B cell (primary cell): ENCODE measurements around the gene FAXDC2. TPM values are rescaled to one million over a fixed set of nuclear protein-coding genes. Genes with fewer than 3 reads are reported as not detected.

Source experiments
- ATAC-seq: fragments of 200-7000 bp; cut with Tn5 transposase; one replicate; pipeline ENCODE4 v1.10.0; 2021; ENCODE audit warnings: low read depth, mild to moderate bottlenecking, moderate number of reproducible peaks, moderate library complexity
- CTCF ChIA-PET: fragments of 350-600 bp; sonication (Branson Sonifier 250); formaldehyde crosslinking; loops from one replicate; lab custom pipeline; 2021; ENCODE audit warnings: antibody characterized with exemption, inconsistent platforms; lab: Charles Lee
- POLR2A ChIA-PET: fragments of 350-600 bp; sonication (Branson Sonifier 250); formaldehyde crosslinking; loops from one replicate; lab custom pipeline; 2021; ENCODE audit warnings: antibody characterized with exemption; lab: Charles Lee
- DNase-seq: peaks from one replicate; pipeline ENCODE4 v3.0.0; 2013
- H2AFZ ChIP-seq: 2 replicates; pipeline ENCODE4 v1.6.1; 2012; ENCODE audit warnings: mild to moderate bottlenecking, low read depth, low read length; ENCODE audit not compliant: insufficient read depth, poor library complexity, severe bottlenecking
- H3K27ac ChIP-seq, 2 donors: 1 replicate in 1 of 2; 2 replicates in 1 of 2; pipeline ENCODE4 v1.5.1; 2012 to 2013; ENCODE audit warnings: low read length in 2 of 2, mild to moderate bottlenecking in 2 of 2, moderate library complexity in 1 of 2
- H3K27me3 ChIP-seq, 4 experiments: fragments of 200-600 bp in 1 of 4; sonication (generic) in 1 of 4; replicated peaks in 1 of 4; 1 replicate in 2 of 4; 2 replicates in 2 of 4; pipeline versions ENCODE4 v1.6.1 to v1.7.0; 2013 to 2016; ENCODE audit warnings: low read length in 3 of 4, mild to moderate bottlenecking in 2 of 4, mixed read lengths in 1 of 4, moderate library complexity in 1 of 4; ENCODE audit not compliant: insufficient read depth in 4 of 4, control insufficient read depth in 3 of 4; ENCODE audit errors: control extremely low read depth in 1 of 4
- H3K36me3 ChIP-seq, 2 experiments: replicated peaks in 1 of 2; 1 replicate in 1 of 2; 2 replicates in 1 of 2; pipeline versions ENCODE4 v1.6.1 to v1.7.1; 2013; ENCODE audit warnings: low read length in 1 of 2; ENCODE audit not compliant: insufficient read depth in 2 of 2, control insufficient read depth in 1 of 2; ENCODE audit errors: control extremely low read depth in 1 of 2, extremely low read depth in 1 of 2
- H3K4me1 ChIP-seq, 2 donors: fragments of 200-600 bp in 1 of 2; sonication (generic) in 1 of 2; 1 replicate in 1 of 2; 2 replicates in 1 of 2; pipeline versions ENCODE4 v1.5.1 to v1.6.1; 2013 to 2017; ENCODE audit warnings: low read length in 2 of 2; ENCODE audit not compliant: control insufficient read depth in 2 of 2, insufficient read depth in 2 of 2
- H3K4me2 ChIP-seq: replicated peaks from 2 replicates; pipeline ENCODE3; 2012; ENCODE audit warnings: mild to moderate bottlenecking, low read depth, low read length; ENCODE audit not compliant: poor library complexity, severe bottlenecking
- H3K4me3 ChIP-seq, 5 experiments: fragments of 200-600 bp in 1 of 5; sonication (generic) in 1 of 5; 1 replicate in 3 of 5; 2 replicates in 2 of 5; pipeline versions ENCODE4 v1.5.1 to v1.7.0; 2011 to 2016; ENCODE audit warnings: low read length in 4 of 5, mild to moderate bottlenecking in 4 of 5, low read depth in 2 of 5, control low read depth in 1 of 5, moderate library complexity in 1 of 5; ENCODE audit not compliant: insufficient read depth in 1 of 5; ENCODE audit errors: control extremely low read depth in 1 of 5, extremely low read depth in 1 of 5
- H3K79me2 ChIP-seq: fragments of 200-600 bp; sonication (generic); one replicate; pipeline ENCODE4 v1.6.0; 2016; ENCODE audit warnings: low read length; ENCODE audit not compliant: control insufficient read depth, insufficient read depth
- H3K9ac ChIP-seq: fragments of 200-600 bp; sonication (generic); 2 replicates; pipeline ENCODE4 v1.6.1; 2017; ENCODE audit warnings: mild to moderate bottlenecking, low read length, moderate library complexity
- H3K9me3 ChIP-seq, 3 donors: one replicate each; pipeline versions ENCODE4 v1.6.1 to v1.7.1; 2013; ENCODE audit warnings: low read length in 2 of 3; ENCODE audit not compliant: control insufficient read depth in 2 of 3, insufficient read depth in 1 of 3; ENCODE audit errors: control extremely low read depth in 1 of 3
- H4K20me1 ChIP-seq: 2 replicates; pipeline ENCODE4 v1.6.0; 2012; ENCODE audit warnings: mild to moderate bottlenecking, low read length; ENCODE audit not compliant: insufficient read depth, control insufficient read depth, poor library complexity, severe bottlenecking
- H3K27ac Mint-ChIP-seq: one replicate; pipeline ENCODE4 v1.8.0; 2021; ENCODE audit warnings: mixed read lengths
- H3K27me3 Mint-ChIP-seq: one replicate; pipeline ENCODE4 v1.8.0; 2021; ENCODE audit warnings: mixed read lengths
- H3K4me1 Mint-ChIP-seq: one replicate; pipeline ENCODE4 v1.8.0; 2021; ENCODE audit warnings: mixed read lengths
- H3K4me3 Mint-ChIP-seq: one replicate; pipeline ENCODE4 v1.8.0; 2021; ENCODE audit warnings: mixed read lengths
- H3K9me3 Mint-ChIP-seq: one replicate; pipeline ENCODE4 v1.8.0; 2022; ENCODE audit warnings: mixed read lengths; ENCODE audit not compliant: insufficient read depth
- CTCF ChIP-seq: fragments of 200-600 bp; IDR thresholded peaks from one replicate; pipeline ENCODE4 v1.8.0; 2022; ENCODE audit warnings: antibody characterized with exemption, mild to moderate bottlenecking
- EZH2 ChIP-seq: IDR thresholded peaks from 2 replicates; pipeline ENCODE4 v1.6.1; 2012; ENCODE audit warnings: borderline replicate concordance, low read depth, mild to moderate bottlenecking, moderate library complexity, low read length; ENCODE audit not compliant: insufficient read depth, poor library complexity, severe bottlenecking
- WGBS: methylation state at CpG from one replicate; pipeline ENCODE4 v1.1.5; 2013; ENCODE audit warnings: missing lambda C conversion rate; ENCODE audit not compliant: insufficient coverage; 5-methylcytosine and 5-hydroxymethylcytosine counted together
- intact Hi-C: fragments of 100-400 bp; cut with micrococcal nuclease; formaldehyde crosslinking; loops from one replicate; pipeline ENCODE4 v1.10.0; 2022
- polyA plus RNA-seq: library from polyadenylated mRNA; depleted of rRNA; stranded (reverse); fragments of >200 nt; gene quantifications from 2 replicates; pipeline ENCODE4 v1.2.3, GENCODE V29; 2012
- total RNA-seq, 2 donors: library from RNA; stranded (reverse); fragments of 120-200 nt in 1 of 2; gene quantifications; 1 replicate in 1 of 2; 2 replicates in 1 of 2; pipeline versions ENCODE4 v1.2.3 to v1.2.4, GENCODE V29; 2013 to 2022

The FAXDC2 gene
- total and polyA plus RNA-seq, 2 donors (not counting 1 experiment from before 2014, with no cell fraction given), result 0.07 TPM; not detected in 1

GRCh38 chr5:154816891-154817492, 33.4 kb downstream of the FAXDC2 start:
- Histone ChIP-seq H3K36me3 (peaks cover 4 to 43% of the 10 kb centered on the region in 2 experiments), H3K79me2 (no peaks in the 10 kb centered on the region), H3K9me3 (no peaks in the 10 kb centered on the region), H3K27ac (no peak overlapping the region), H3K9ac (no peak overlapping the region), H2AFZ (no peak overlapping the region), H3K4me2 (no peak overlapping the region), H4K20me1 (peaks cover 12% of the 10 kb centered on the region), H3K27me3 (no peaks in the 10 kb centered on the region), H3K4me3 (no peak overlapping the region), H3K4me1 (peaks cover 18 to 23% of the 10 kb centered on the region in 2 donors)
- ChIA-PET CTCF (interaction anchor here (0.6 kb wide), 1 partner anchor 134 kb away, joined by 4 read pairs; no protein-coding TSS in a partner anchor), POLR2A (no interaction called here)
- TF ChIP-seq CTCF (no peak), EZH2 (no peak)
- WGBS, result no CpG with 5 or more reads among the region's 5 CpGs
- H3K4me3 Mint-ChIP-seq, result no peak overlapping the region
- intact Hi-C loops, result no loop called here
- H3K9me3 Mint-ChIP-seq, result no peaks in the 10 kb centered on the region
- no peak for ATAC-seq
- peaks cover 17% of the 10 kb centered on the region for H3K4me1 Mint-ChIP-seq
- DNase-seq, result no peak
- no peak overlapping the region for H3K27ac Mint-ChIP-seq
- H3K27me3 Mint-ChIP-seq, result no peaks in the 10 kb centered on the region

GRCh38 chr5:154815684-154816247, 34.6 kb downstream of the FAXDC2 start:
- peaks cover 20% of the 10 kb centered on the region for H3K4me1 Mint-ChIP-seq
- Histone ChIP-seq H3K36me3 (peaks cover 5 to 55% of the 10 kb centered on the region in 2 experiments), H3K4me2 (no peak overlapping the region), H3K9ac (no peak overlapping the region), H4K20me1 (peaks cover 19% of the 10 kb centered on the region), H3K4me3 (no peak overlapping the region), H3K4me1 (peaks cover 21 to 25% of the 10 kb centered on the region in 2 donors), H3K27me3 (no peaks in the 10 kb centered on the region), H2AFZ (no peak overlapping the region), H3K79me2 (no peaks in the 10 kb centered on the region), H3K27ac (no peak overlapping the region), H3K9me3 (no peaks in the 10 kb centered on the region)
- no peaks in the 10 kb centered on the region for H3K9me3 Mint-ChIP-seq
- H3K27ac Mint-ChIP-seq, result no peak overlapping the region
- no peak overlapping the region for H3K4me3 Mint-ChIP-seq
- TF ChIP-seq CTCF (no peak), EZH2 (no peak)
- no peaks in the 10 kb centered on the region for H3K27me3 Mint-ChIP-seq
- 94% methylated on average over 4 of the region's 5 CpGs for WGBS
- intact Hi-C loops, result no loop called here
- ChIA-PET POLR2A (no interaction called here), CTCF (interaction anchor here (7.7 kb wide), 1 partner anchor 166 kb away, joined by 84 read pairs; no protein-coding TSS in a partner anchor)
- no peak for DNase-seq
- no peak for ATAC-seq
